ENCODE measurements around the gene CTIF.

The CTIF gene

GRCh38 chr18:48669991-48670750, 131.3 kb downstream of the CTIF start:
- Histone ChIP-seq H3K27me3 (replicated peaks; ENCODE audit: control insufficient read depth, insufficient read depth, low read length, poor library complexity, severe bottlenecking) (no peaks in the 10 kb centered on the region), H3K4me1 (ENCODE audit: control insufficient read depth, insufficient read depth, low read length, poor library complexity, severe bottlenecking) (no peaks in the 10 kb centered on the region), H3K9me3 (ENCODE audit: control insufficient read depth, low read length) (no peaks in the 10 kb centered on the region), H3K36me3 (ENCODE audit: control insufficient read depth, insufficient read depth, low read length) (no peaks in the 10 kb centered on the region), H3K27ac (ENCODE audit: insufficient read depth, low read length, poor library complexity, severe bottlenecking) (no peak overlapping the region), H3K4me3 (ENCODE audit: insufficient read depth, low read depth, low read length, poor library complexity, severe bottlenecking) (no peak overlapping the region)
- no peak for DNase-seq

GRCh38 chr18:48670751-48671560, 132.1 kb downstream of the CTIF start:
- Histone ChIP-seq H3K4me1 (ENCODE audit: control insufficient read depth, insufficient read depth, low read length, poor library complexity, severe bottlenecking) (peaks cover 4% of the 10 kb centered on the region), H3K9me3 (ENCODE audit: control insufficient read depth, low read length) (no peaks in the 10 kb centered on the region), H3K36me3 (ENCODE audit: control insufficient read depth, insufficient read depth, low read length) (no peaks in the 10 kb centered on the region), H3K4me3 (ENCODE audit: insufficient read depth, low read depth, low read length, poor library complexity, severe bottlenecking) (no peak overlapping the region), H3K27ac (ENCODE audit: insufficient read depth, low read length, poor library complexity, severe bottlenecking) (no peak overlapping the region), H3K27me3 (replicated peaks; ENCODE audit: control insufficient read depth, insufficient read depth, low read length, poor library complexity, severe bottlenecking) (no peaks in the 10 kb centered on the region)
- DNase-seq: no peak

GRCh38 chr18:48671561-48671945, 132.7 kb downstream of the CTIF start:
- no peak overlapping the region for H3K27ac ChIP-seq (ENCODE audit: insufficient read depth, low read length, poor library complexity, severe bottlenecking)
- no peaks in the 10 kb centered on the region for H3K9me3 ChIP-seq (ENCODE audit: control insufficient read depth, low read length)
- no peaks in the 10 kb centered on the region for H3K36me3 ChIP-seq (ENCODE audit: control insufficient read depth, insufficient read depth, low read length)
- H3K4me3 ChIP-seq (ENCODE audit: insufficient read depth, low read depth, low read length, poor library complexity, severe bottlenecking): no peak overlapping the region
- DNase-seq: no peak
- no peaks in the 10 kb centered on the region for H3K27me3 ChIP-seq (replicated peaks; ENCODE audit: control insufficient read depth, insufficient read depth, low read length, poor library complexity, severe bottlenecking)
- H3K4me1 ChIP-seq (ENCODE audit: control insufficient read depth, insufficient read depth, low read length, poor library complexity, severe bottlenecking): peaks cover 7% of the 10 kb centered on the region

- no peak for DNase-seq
- peaks cover 7% of the 10 kb centered on the region for H3K4me1 ChIP-seq (ENCODE audit: control insufficient read depth, insufficient read depth, low read length, poor library complexity, severe bottlenecking)
- H3K4me3 ChIP-seq (ENCODE audit: insufficient read depth, low read depth, low read length, poor library complexity, severe bottlenecking): no peak overlapping the region
Measured at GRCh38 chr18:48672671-48673340, 134.0 kb downstream of the CTIF start.

GRCh38 chr18:48673456-48673852, 134.6 kb downstream of the CTIF start:
- Histone ChIP-seq H3K27me3 (replicated peaks; ENCODE audit: control insufficient read depth, insufficient read depth, low read length, poor library complexity, severe bottlenecking) (no peaks in the 10 kb centered on the region), H3K36me3 (ENCODE audit: control insufficient read depth, insufficient read depth, low read length) (no peaks in the 10 kb centered on the region), H3K4me1 (ENCODE audit: control insufficient read depth, insufficient read depth, low read length, poor library complexity, severe bottlenecking) (peaks cover 7% of the 10 kb centered on the region), H3K27ac (ENCODE audit: insufficient read depth, low read length, poor library complexity, severe bottlenecking) (no peak overlapping the region), H3K4me3 (ENCODE audit: insufficient read depth, low read depth, low read length, poor library complexity, severe bottlenecking) (no peak overlapping the region), H3K9me3 (ENCODE audit: control insufficient read depth, low read length) (no peaks in the 10 kb centered on the region)
- no peak for DNase-seq

More at GRCh38 chr18:48672671-48673340, 134.0 kb downstream of the CTIF start:
- Histone ChIP-seq H3K36me3 (ENCODE audit: control insufficient read depth, insufficient read depth, low read length) (no peaks in the 10 kb centered on the region), H3K27ac (ENCODE audit: insufficient read depth, low read length, poor library complexity, severe bottlenecking) (no peak overlapping the region), H3K9me3 (ENCODE audit: control insufficient read depth, low read length) (no peaks in the 10 kb centered on the region), H3K27me3 (replicated peaks; ENCODE audit: control insufficient read depth, insufficient read depth, low read length, poor library complexity, severe bottlenecking) (no peaks in the 10 kb centered on the region)

GRCh38 chr18:48673853-48674721, 135.3 kb downstream of the CTIF start:
- no peak overlapping the region for H3K4me3 ChIP-seq (ENCODE audit: insufficient read depth, low read depth, low read length, poor library complexity, severe bottlenecking)
- DNase-seq: no peak
- H3K9me3 ChIP-seq (ENCODE audit: control insufficient read depth, low read length): no peaks in the 10 kb centered on the region
- no peak overlapping the region for H3K27ac ChIP-seq (ENCODE audit: insufficient read depth, low read length, poor library complexity, severe bottlenecking)
- no peaks in the 10 kb centered on the region for H3K27me3 ChIP-seq (replicated peaks; ENCODE audit: control insufficient read depth, insufficient read depth, low read length, poor library complexity, severe bottlenecking)
- H3K36me3 ChIP-seq (ENCODE audit: control insufficient read depth, insufficient read depth, low read length): no peaks in the 10 kb centered on the region
- H3K4me1 ChIP-seq (ENCODE audit: control insufficient read depth, insufficient read depth, low read length, poor library complexity, severe bottlenecking): peaks cover 7% of the 10 kb centered on the region

GRCh38 chr18:48674758-48675351, 136.0 kb downstream of the CTIF start:
- H3K27me3 ChIP-seq (replicated peaks; ENCODE audit: control insufficient read depth, insufficient read depth, low read length, poor library complexity, severe bottlenecking): no peaks in the 10 kb centered on the region
- peaks cover 7% of the 10 kb centered on the region for H3K4me1 ChIP-seq (ENCODE audit: control insufficient read depth, insufficient read depth, low read length, poor library complexity, severe bottlenecking)
- H3K4me3 ChIP-seq (ENCODE audit: insufficient read depth, low read depth, low read length, poor library complexity, severe bottlenecking): no peak overlapping the region
- no peak overlapping the region for H3K27ac ChIP-seq (ENCODE audit: insufficient read depth, low read length, poor library complexity, severe bottlenecking)
- no peak for DNase-seq
- H3K9me3 ChIP-seq (ENCODE audit: control insufficient read depth, low read length): no peaks in the 10 kb centered on the region
- H3K36me3 ChIP-seq (ENCODE audit: control insufficient read depth, insufficient read depth, low read length): no peaks in the 10 kb centered on the region

- DNase-seq: peak; percentile 58 to 71 (median 65)
- Histone ChIP-seq H3K36me3 (ENCODE audit: control insufficient read depth, insufficient read depth, low read length) (no peaks in the 10 kb centered on the region), H3K4me1 (ENCODE audit: control insufficient read depth, insufficient read depth, low read length, poor library complexity, severe bottlenecking) (peaks cover 7% of the 10 kb centered on the region), H3K27me3 (replicated peaks; ENCODE audit: control insufficient read depth, insufficient read depth, low read length, poor library complexity, severe bottlenecking) (no peaks in the 10 kb centered on the region), H3K27ac (ENCODE audit: insufficient read depth, low read length, poor library complexity, severe bottlenecking) (no peak overlapping the region), H3K9me3 (ENCODE audit: control insufficient read depth, low read length) (no peaks in the 10 kb centered on the region), H3K4me3 (ENCODE audit: insufficient read depth, low read depth, low read length, poor library complexity, severe bottlenecking) (no peak overlapping the region)
Measured at GRCh38 chr18:48675352-48675761, 136.5 kb downstream of the CTIF start.

GRCh38 chr18:48675912-48676311, 137.1 kb downstream of the CTIF start:
- no peak overlapping the region for H3K4me3 ChIP-seq (ENCODE audit: insufficient read depth, low read depth, low read length, poor library complexity, severe bottlenecking)
- H3K27ac ChIP-seq (ENCODE audit: insufficient read depth, low read length, poor library complexity, severe bottlenecking): no peak overlapping the region
- no peaks in the 10 kb centered on the region for H3K27me3 ChIP-seq (replicated peaks; ENCODE audit: control insufficient read depth, insufficient read depth, low read length, poor library complexity, severe bottlenecking)
- H3K9me3 ChIP-seq (ENCODE audit: control insufficient read depth, low read length): no peaks in the 10 kb centered on the region
- no peaks in the 10 kb centered on the region for H3K36me3 ChIP-seq (ENCODE audit: control insufficient read depth, insufficient read depth, low read length)
- H3K4me1 ChIP-seq (ENCODE audit: control insufficient read depth, insufficient read depth, low read length, poor library complexity, severe bottlenecking): peaks cover 7% of the 10 kb centered on the region
- no peak for DNase-seq

Measured in effector memory CD4-positive, alpha-beta T cell (primary cell).